ENCODE results near the gene CHD2.

The CHD2 gene

GRCh38 chr15:92885224-92886041, 14.7 kb upstream of the CHD2 start:
- DNase-seq: no peak

- DNase-seq: no peak
Measured at GRCh38 chr15:92886042-92886537, 14.0 kb upstream of the CHD2 start.

GRCh38 chr15:92886815-92887214, 13.3 kb upstream of the CHD2 start:
- no peak for DNase-seq

GRCh38 chr15:92887869-92888268, 12.3 kb upstream of the CHD2 start:
- DNase-seq: no peak

- peak in 1 of 5 donors; percentile 44 for DNase-seq
Measured at GRCh38 chr15:92889390-92890107, 10.6 kb upstream of the CHD2 start.

GRCh38 chr15:92891533-92892200, 8.5 kb upstream of the CHD2 start:
- DNase-seq: no peak

- DNase-seq: no peak
Measured at GRCh38 chr15:92892201-92892555, 7.9 kb upstream of the CHD2 start.

GRCh38 chr15:92893200-92893599, 6.9 kb upstream of the CHD2 start:
- DNase-seq: no peak

- no peak for DNase-seq
Measured at GRCh38 chr15:92896561-92896960, 3.6 kb upstream of the CHD2 start.

- DNase-seq: no peak
Measured at GRCh38 chr15:92897620-92898019, 2.5 kb upstream of the CHD2 start.

GRCh38 chr15:92898988-92899582, 1.0 kb upstream of the CHD2 start:
- no peak for DNase-seq

GRCh38 chr15:92899601-92899947, 550 bp upstream of the CHD2 start:
- DNase-seq: peak in 1 of 5 donors; percentile 38

GRCh38 chr15:92900731-92901071, 577 bp downstream of the CHD2 start:
- peak in 1 of 5 donors; percentile 41 for DNase-seq

GRCh38 chr15:92901072-92901761, 1.1 kb downstream of the CHD2 start:
- DNase-seq: peak in 1 of 5 donors; percentile 44

- DNase-seq: no peak
Measured at GRCh38 chr15:92901995-92902394, 1.9 kb downstream of the CHD2 start.

GRCh38 chr15:92902737-92903593, 2.8 kb downstream of the CHD2 start:
- peak in 1 of 5 donors; percentile 52 for DNase-seq

GRCh38 chr15:92903631-92903965, 3.5 kb downstream of the CHD2 start:
- no peak for DNase-seq

- peak; percentile 97 to 100 (median 98) for DNase-seq
Measured at GRCh38 chr15:92903966-92904721, 4.0 kb downstream of the CHD2 start.

GRCh38 chr15:92904722-92905571, 4.8 kb downstream of the CHD2 start:
- DNase-seq: no peak

GRCh38 chr15:92906020-92906419, 5.9 kb downstream of the CHD2 start:
- peak in 1 of 5 donors; percentile 31 for DNase-seq
